ENCODE measurements around the gene ATP2A2.
A peak's percentile ranks its signal among the peaks of the same experiment; 100 is the strongest.

ATP2A2 gene

GRCh38 chr12:110262442-110263388 lies 18.3 kb upstream of the ATP2A2 start:
- DNase-seq (ENCODE audit: low spot score): no peak

- no peak for DNase-seq (ENCODE audit: low spot score)
Measured at GRCh38 chr12:110266381-110266960, 14.6 kb upstream of the ATP2A2 start.

- peak; percentile 35 for DNase-seq (ENCODE audit: low spot score)
Measured at GRCh38 chr12:110266980-110267620, 13.9 kb upstream of the ATP2A2 start.

GRCh38 chr12:110269622-110270124 lies 11.4 kb upstream of the ATP2A2 start:
- DNase-seq (ENCODE audit: low spot score): peak; percentile 70

GRCh38 chr12:110270125-110270962 lies 10.7 kb upstream of the ATP2A2 start:
- DNase-seq (ENCODE audit: low spot score): no peak

GRCh38 chr12:110271015-110271414 lies 10.0 kb upstream of the ATP2A2 start:
- DNase-seq (ENCODE audit: low spot score): no peak

- no peak for DNase-seq (ENCODE audit: low spot score)
Measured at GRCh38 chr12:110277530-110278254, 3.4 kb upstream of the ATP2A2 start.

GRCh38 chr12:110278255-110278536 lies 2.9 kb upstream of the ATP2A2 start:
- no peak for DNase-seq (ENCODE audit: low spot score)

GRCh38 chr12:110279566-110280375 lies 1.3 kb upstream of the ATP2A2 start:
- DNase-seq (ENCODE audit: low spot score): no peak

- peak; percentile 75 for DNase-seq (ENCODE audit: low spot score)
Measured at GRCh38 chr12:110280392-110280778, 662 bp upstream of the ATP2A2 start.

GRCh38 chr12:110281549-110282299 lies 677 bp downstream of the ATP2A2 start:
- peak; percentile 75 for DNase-seq (ENCODE audit: low spot score)

GRCh38 chr12:110282300-110282860 lies 1.3 kb downstream of the ATP2A2 start:
- no peak for DNase-seq (ENCODE audit: low spot score)

GRCh38 chr12:110282956-110283817 lies 2.1 kb downstream of the ATP2A2 start:
- no peak for DNase-seq (ENCODE audit: low spot score)

GRCh38 chr12:110284597-110284996 lies 3.5 kb downstream of the ATP2A2 start:
- DNase-seq (ENCODE audit: low spot score): no peak

GRCh38 chr12:110286623-110287022 lies 5.6 kb downstream of the ATP2A2 start:
- no peak for DNase-seq (ENCODE audit: low spot score)

- no peak for DNase-seq (ENCODE audit: low spot score)
Measured at GRCh38 chr12:110287986-110288385, 6.9 kb downstream of the ATP2A2 start.

GRCh38 chr12:110289044-110289710 lies 8.1 kb downstream of the ATP2A2 start:
- no peak for DNase-seq (ENCODE audit: low spot score)

GRCh38 chr12:110289711-110290078 lies 8.6 kb downstream of the ATP2A2 start:
- DNase-seq (ENCODE audit: low spot score): no peak

All from kidney tubule cell (primary cell).